Measurements from ENCODE around the gene MMUT.

Gene MMUT

GRCh38 chr6:49462927-49463611 is at the start of gene MMUT, which contains the start of gene CENPQ:
Gene MMUT, minus strand, starts transcription at chr6:49463253. Its CDS starts 3,787 bp downstream, at chr6:49459466.
Gene CENPQ, plus strand, starts transcription at chr6:49463370. Its CDS starts 6,807 bp downstream, at chr6:49470177.
- H3K4me3 ChIP-seq (ENCODE audit: low read depth, low read length) = peak within 1 kb of the TSS; percentile 100
- DNase-seq (ENCODE audit: low read depth) = peak; percentile 96
- no peak for TF ChIP-seq CTCF (IDR thresholded peaks at IDR 0.05; ENCODE audit: low read depth, low read length)
- TF ChIP-seq, protein P1, sequence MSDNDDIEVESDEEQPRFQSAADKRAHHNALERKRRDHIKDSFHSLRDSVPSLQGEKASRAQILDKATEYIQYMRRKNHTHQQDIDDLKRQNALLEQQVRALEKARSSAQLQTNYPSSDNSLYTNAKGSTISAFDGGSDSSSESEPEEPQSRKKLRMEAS (IDR thresholded peaks at IDR 0.05; ENCODE audit: low read depth, low read length) = peak; percentile 48
- TF ChIP-seq POLR2A (IDR thresholded peaks at IDR 0.05; ENCODE audit: extremely low read depth, insufficient read length) = peak; percentile 60

DNA sequence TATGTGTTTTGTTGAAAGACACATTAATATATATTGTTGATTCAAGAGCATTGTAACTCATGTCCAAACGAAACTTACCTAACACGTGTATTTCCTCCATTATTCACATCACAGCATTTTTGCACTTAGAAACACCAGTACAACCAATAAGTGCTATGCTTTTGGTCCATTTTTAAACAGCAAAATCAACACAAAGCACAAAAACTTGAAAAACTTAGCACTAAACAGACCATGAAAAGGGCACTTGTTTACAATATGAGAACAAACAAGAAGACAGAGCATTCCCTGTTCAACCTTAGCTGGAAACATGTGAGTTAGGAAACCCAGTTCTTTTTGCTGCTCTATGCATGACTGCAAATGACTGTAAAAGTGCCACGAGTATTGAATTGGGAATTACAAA is 46.3 kb upstream of the MMUT start:
- TF ChIP-seq CTCF (IDR thresholded peaks at IDR 0.05; ENCODE audit: low read depth, low read length) (no peak), MYC (IDR thresholded peaks at IDR 0.05; ENCODE audit: low read depth, low read length) (no peak), POLR2A (IDR thresholded peaks at IDR 0.05; ENCODE audit: extremely low read depth, insufficient read length) (no peak)
- no peak for DNase-seq (ENCODE audit: low read depth)
- H3K4me3 ChIP-seq (ENCODE audit: low read depth, low read length) = no peak overlapping the region

GRCh38 chr6:49506569-49507111 is 43.6 kb upstream of the MMUT start:
- TF ChIP-seq POLR2A (IDR thresholded peaks at IDR 0.05; ENCODE audit: extremely low read depth, insufficient read length) (no peak), MYC (IDR thresholded peaks at IDR 0.05; ENCODE audit: low read depth, low read length) (no peak), CTCF (IDR thresholded peaks at IDR 0.05; ENCODE audit: low read depth, low read length) (no peak)
- TF ChIP-seq, protein P1 (IDR thresholded peaks at IDR 0.05; ENCODE audit: low read depth, low read length) = no peak
- H3K4me3 ChIP-seq (ENCODE audit: low read depth, low read length) = no peak overlapping the region
- no peak for DNase-seq (ENCODE audit: low read depth)

GRCh38 chr6:49504666-49505065 is 41.6 kb upstream of the MMUT start:
- TF ChIP-seq POLR2A (IDR thresholded peaks at IDR 0.05; ENCODE audit: extremely low read depth, insufficient read length) = no peak
- no peak for TF ChIP-seq CTCF (IDR thresholded peaks at IDR 0.05; ENCODE audit: low read depth, low read length)
- TF ChIP-seq, protein P1 (IDR thresholded peaks at IDR 0.05; ENCODE audit: low read depth, low read length) = no peak
- no peak for TF ChIP-seq MYC (IDR thresholded peaks at IDR 0.05; ENCODE audit: low read depth, low read length)
- no peak overlapping the region for H3K4me3 ChIP-seq (ENCODE audit: low read depth, low read length)
- no peak for DNase-seq (ENCODE audit: low read depth)

DNA sequence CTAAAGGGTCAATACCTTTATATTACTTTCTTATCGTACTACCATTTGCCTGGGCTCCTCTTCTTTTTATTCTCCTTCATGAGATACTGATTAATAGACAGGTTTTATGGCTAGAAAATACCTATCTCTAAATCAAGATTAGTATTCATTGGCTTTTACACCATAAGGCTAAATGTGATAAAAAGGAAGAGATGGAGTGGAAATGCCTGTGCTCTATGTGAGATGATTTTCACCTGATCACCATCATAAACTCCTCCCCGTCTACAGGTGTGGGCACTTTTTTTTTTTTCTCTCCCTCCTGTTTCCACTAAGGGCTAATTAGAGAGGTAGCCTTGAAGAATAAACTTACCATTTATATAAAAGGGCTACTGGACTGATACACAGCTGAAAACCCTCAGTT is 36.6 kb upstream of the MMUT start, which contains the start of gene GLYATL3:
TSS of gene GLYATL3 (plus strand) at position 301 of the 400 bp plus-strand sequence. CDS start 12,068 bp downstream, outside the sequence.
- H3K4me3 ChIP-seq (ENCODE audit: low read depth, low read length) = no peak within 1 kb of the TSS
- DNase-seq (ENCODE audit: low read depth) = no peak
- TF ChIP-seq, protein P1 (IDR thresholded peaks at IDR 0.05; ENCODE audit: low read depth, low read length) = no peak
- no peak for TF ChIP-seq MYC (IDR thresholded peaks at IDR 0.05; ENCODE audit: low read depth, low read length)
- TF ChIP-seq POLR2A (IDR thresholded peaks at IDR 0.05; ENCODE audit: extremely low read depth, insufficient read length) = no peak
- TF ChIP-seq CTCF (IDR thresholded peaks at IDR 0.05; ENCODE audit: low read depth, low read length) = no peak

Measured in NB4 (cell line).